ENCODE data around the gene SLC1A7. TPM values are rescaled to one million over a fixed set of nuclear protein-coding genes. Genes with fewer than 3 reads are reported as not detected.
A peak's percentile ranks its signal among the peaks of the same experiment; 100 is the strongest.

Gene SLC1A7
- total RNA-seq, 1 experiment from 2014 or later: 0.27 TPM

DNA sequence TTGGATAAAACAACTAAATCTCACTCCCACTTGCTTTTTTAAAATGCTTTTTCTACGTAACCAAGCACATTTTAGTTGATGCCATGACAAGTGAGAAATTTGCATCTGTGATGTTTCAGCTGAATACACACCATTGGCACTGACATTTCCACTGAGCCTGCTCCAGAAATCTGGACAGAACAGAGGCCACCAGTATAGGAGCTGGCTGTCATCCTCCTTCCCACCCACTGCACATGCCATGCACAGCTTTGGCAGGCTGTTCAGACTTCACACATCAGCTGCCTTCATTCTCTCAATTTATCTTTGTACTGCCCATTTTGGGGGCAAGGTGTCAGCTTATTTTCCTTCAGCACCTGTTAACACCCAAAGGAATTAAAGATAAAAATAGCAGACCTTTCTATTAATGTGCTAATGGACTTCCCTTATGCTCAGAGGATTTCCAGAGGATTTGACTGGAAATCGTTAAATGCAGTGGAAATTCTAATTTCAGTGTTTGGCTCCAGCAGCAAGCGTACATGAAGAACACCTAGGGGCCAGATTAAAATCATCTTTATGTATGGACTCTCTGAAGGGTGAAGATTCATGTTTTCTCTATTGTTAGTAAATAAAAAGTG is 93.4 kb downstream of the SLC1A7 start:
- peak; percentile 65 for DNase-seq (ENCODE audit: low spot score)
- in situ Hi-C loops (cut with HindIII; ENCODE audit: low sequenced_read_pairs): no loop called here

DNA sequence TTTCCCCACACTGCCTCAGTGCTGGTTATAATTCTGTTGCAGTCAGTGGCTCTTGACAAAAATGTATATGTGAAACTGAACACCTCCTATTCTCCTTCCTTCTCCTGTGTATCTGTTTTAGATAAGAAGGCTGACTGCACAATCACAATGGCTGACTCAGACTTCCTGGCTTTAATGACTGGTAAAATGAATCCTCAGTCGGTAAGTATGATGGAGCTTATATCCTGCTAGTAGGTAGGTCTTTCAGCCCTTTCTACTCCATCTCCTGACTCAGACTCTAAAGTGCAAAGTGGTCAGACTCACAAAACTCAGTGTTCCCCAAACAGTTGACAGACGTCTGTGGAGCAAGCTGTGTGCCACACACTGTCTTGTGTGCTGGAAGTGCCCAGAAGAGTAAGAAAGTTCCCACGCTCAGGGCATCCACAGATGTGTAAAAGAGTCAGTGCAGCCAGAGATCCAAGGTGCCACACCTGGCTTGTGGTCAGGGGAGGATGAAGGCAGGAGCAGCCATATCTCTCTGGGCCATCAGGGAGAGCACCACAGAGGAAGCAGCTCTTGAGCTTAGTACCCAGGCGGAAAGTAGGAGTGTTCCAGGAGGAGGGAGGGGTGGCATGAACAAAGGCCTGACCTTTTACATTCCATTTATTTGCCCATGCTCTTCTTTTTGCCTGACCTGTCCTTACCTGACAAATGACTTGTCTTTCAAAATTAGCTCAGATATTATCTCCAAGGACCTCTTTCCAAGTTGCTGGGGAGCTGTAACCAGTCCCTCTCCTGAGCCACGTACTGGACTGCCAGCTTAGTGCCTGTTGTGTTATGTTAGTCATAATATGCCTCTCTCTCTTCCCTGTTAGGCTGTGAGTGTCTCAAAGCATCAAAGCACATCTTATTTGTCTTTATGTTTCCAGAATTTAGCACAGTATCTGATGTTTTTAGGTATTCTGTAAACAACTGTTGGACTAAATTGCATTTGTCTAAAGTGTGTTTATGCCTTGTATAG is 94.4 kb downstream of the SLC1A7 start:
- DNase-seq (ENCODE audit: low spot score): no peak
- in situ Hi-C loops (cut with HindIII; ENCODE audit: low sequenced_read_pairs): no loop called here

DNA sequence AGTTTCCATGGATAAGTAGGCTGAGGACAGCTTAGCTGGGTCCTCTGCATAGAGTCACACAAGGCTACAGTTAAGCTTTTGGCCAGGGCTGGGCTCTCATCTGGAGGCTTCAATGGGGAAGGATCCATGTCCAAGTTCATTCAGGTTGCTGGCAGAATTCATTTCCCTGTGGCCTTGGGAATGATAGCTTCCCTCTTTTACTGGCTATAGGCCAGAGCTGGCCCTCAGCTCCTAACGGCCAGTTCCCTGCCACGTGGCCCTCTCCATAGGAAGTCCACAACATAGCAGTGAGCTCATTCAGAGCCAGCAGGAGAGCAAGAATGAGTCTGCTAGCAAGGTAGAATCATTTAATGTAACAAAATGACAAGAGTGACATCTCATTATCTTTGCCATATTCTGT is 95.5 kb downstream of the SLC1A7 start:
- in situ Hi-C loops (cut with HindIII; ENCODE audit: low sequenced_read_pairs): no loop called here
- DNase-seq (ENCODE audit: low spot score): peak; percentile 97

DNA sequence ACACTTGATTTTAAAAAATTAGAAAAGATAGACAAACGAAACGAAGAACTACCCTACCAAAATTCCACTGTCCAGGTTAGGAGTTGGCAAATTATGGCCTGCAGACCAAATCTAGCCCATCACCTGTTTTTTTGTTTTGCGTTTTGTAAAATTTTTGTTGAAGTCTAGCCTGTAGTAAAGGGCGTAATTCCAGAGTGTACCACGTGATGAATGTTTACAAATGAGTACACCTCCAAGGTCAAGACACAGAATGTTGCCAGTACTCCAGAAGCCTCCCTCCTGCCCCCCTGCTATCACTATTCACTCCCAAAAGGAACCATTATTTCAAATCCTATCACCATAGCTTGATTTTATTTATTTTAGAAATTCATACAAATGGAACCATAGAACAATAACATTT is 97.5 kb downstream of the SLC1A7 start:
- in situ Hi-C loops (cut with HindIII; ENCODE audit: low sequenced_read_pairs): no loop called here
- no peak for DNase-seq (ENCODE audit: low spot score)

DNA sequence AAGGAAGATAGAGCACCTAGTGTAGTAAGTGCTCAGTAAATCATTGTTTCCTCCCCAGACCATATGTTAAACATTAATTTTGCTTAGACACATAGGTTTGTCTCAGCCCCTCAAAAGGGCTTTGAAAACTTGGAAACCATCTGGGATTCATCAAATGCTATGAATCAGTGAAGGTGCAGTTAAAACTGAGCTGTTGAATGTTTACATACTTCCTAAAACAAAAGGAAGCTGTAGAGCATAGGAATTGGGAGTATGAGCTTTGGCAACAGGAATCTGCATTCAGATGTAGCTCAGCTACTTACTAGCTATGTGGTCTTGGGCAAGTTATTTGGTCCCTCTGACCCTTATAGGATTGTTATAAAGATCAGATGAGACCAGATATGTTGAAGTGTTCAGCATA is 99.2 kb downstream of the SLC1A7 start:
- in situ Hi-C loops (cut with HindIII; ENCODE audit: low sequenced_read_pairs): no loop called here
- no peak for DNase-seq (ENCODE audit: low spot score)

DNA sequence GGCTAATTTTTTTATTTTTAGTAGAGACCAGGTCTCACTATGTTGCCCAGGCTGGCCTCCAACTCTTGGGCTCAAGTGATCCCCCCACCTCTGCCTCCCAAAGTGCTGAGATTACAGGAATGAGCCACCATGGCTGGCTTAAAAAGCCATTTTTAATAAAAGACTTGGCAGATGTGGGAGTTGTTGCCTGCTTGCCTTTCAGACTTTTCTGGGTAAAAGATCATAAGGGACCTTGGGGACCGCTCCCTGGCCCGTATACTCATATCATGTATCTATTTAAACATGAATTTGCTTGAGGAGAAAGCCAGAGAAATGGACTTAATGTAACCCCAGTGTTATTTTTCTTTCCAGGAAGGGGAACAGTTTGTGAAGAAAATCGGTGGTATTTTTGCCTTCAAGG is 103.9 kb downstream of the SLC1A7 start:
- in situ Hi-C loops (cut with HindIII; ENCODE audit: low sequenced_read_pairs): no loop called here
- no peak for DNase-seq (ENCODE audit: low spot score)

Other genes starting within 250 kb of the SLC1A7 start
- 0.37 TPM in 1 of 2 replicates, not detected in the other for gene ECHDC2, start 220.9 kb downstream of the SLC1A7 start, total RNA-seq (2014; rRNA removed; shearing (Covaris generic))
- 47.9 and 50.9 TPM in 2 replicates for gene SCP2, start 215.4 kb downstream of the SLC1A7 start, total RNA-seq (2014; rRNA removed; shearing (Covaris generic))
- not detected in 2 replicates for gene PODN, start 80.4 kb downstream of the SLC1A7 start, total RNA-seq (2014; rRNA removed; shearing (Covaris generic))
- gene CPT2, start 54.2 kb upstream of the SLC1A7 start, total RNA-seq (2014; rRNA removed; shearing (Covaris generic)): 47.9 and 53.3 TPM in 2 replicates
- gene CZIB, start 78.0 kb upstream of the SLC1A7 start, total RNA-seq (2014; rRNA removed; shearing (Covaris generic)): 61.6 and 70.9 TPM in 2 replicates
- 15.2 and 55.9 TPM in 2 replicates for gene MAGOH, start 95.9 kb upstream of the SLC1A7 start, total RNA-seq (2014; rRNA removed; shearing (Covaris generic))
- gene LRP8, start 185.4 kb upstream of the SLC1A7 start, total RNA-seq (2014; rRNA removed; shearing (Covaris generic)): 7.0 and 8.0 TPM in 2 replicates

All from G401 (cell line).